K562 (cell line): ENCODE measurements around the gene DBNDD2. TPM values are rescaled to one million over a fixed set of nuclear protein-coding genes. Genes with fewer than 3 reads are reported as not detected.

Experiments used
- ATF1 ChIP-seq, 2 experiments: fragments of 450-650 bp in 1 of 2; IDR thresholded peaks; 2 replicates each; pipeline ENCODE4 v1.6.1; 2016; ENCODE audit warnings: missing compliant biosample characterization in 1 of 2, missing genetic modification characterization in 1 of 2
- EGR1 ChIP-seq: fragments of 450-650 bp; conservative IDR thresholded peaks from 2 replicates; pipeline ENCODE4 v1.6.1; 2017; ENCODE audit warnings: mild to moderate bottlenecking
- FIP1L1 ChIP-seq: fragments of 200-400 bp; formaldehyde crosslinking; IDR thresholded peaks from 2 replicates; pipeline ENCODE4 v1.6.1; 2018; ENCODE audit warnings: mild to moderate bottlenecking, low read depth, low read length; ENCODE audit not compliant: poor library complexity, severe bottlenecking
- HMGN3 ChIP-seq: IDR thresholded peaks from 2 replicates; pipeline ENCODE4 v1.6.1; 2011; ENCODE audit warnings: borderline replicate concordance, low read depth, mild to moderate bottlenecking, mixed read lengths, low read length; ENCODE audit not compliant: insufficient read length; ENCODE audit errors: extremely low read depth
- HNRNPLL ChIP-seq: fragments of 200-400 bp; formaldehyde crosslinking; IDR thresholded peaks from 2 replicates; pipeline ENCODE4 v1.6.1; 2017; ENCODE audit warnings: low read length, low read depth, mild to moderate bottlenecking; ENCODE audit not compliant: poor library complexity, severe bottlenecking
- LCOR ChIP-seq: sonication (generic); formaldehyde crosslinking; IDR thresholded peaks from 2 replicates; pipeline ENCODE4 v1.8.0; 2022; ENCODE audit warnings: mild to moderate bottlenecking, missing genetic modification reagents
- MAX ChIP-seq: sonication (generic); formaldehyde crosslinking; IDR thresholded peaks from 2 replicates; pipeline ENCODE4 v1.9.0; 2022; ENCODE audit warnings: mild to moderate bottlenecking, missing genetic modification reagents
- MYC ChIP-seq, 2 experiments: fragments of 250-450 bp in 1 of 2; sonication (Bioruptor Pico) in 1 of 2; IDR thresholded peaks; 2 replicates each; pipeline versions ENCODE4 v1.5.1 to v1.6.1; 2012 to 2021; ENCODE audit warnings: low read depth in 2 of 2, borderline replicate concordance in 1 of 2, improper control_type of control experiment in 1 of 2, low read length in 1 of 2, mild to moderate bottlenecking in 1 of 2, moderate library complexity in 1 of 2
- NFXL1 ChIP-seq: fragments of 450-650 bp; formaldehyde crosslinking; IDR thresholded peaks from 2 replicates; pipeline ENCODE4 v1.4.0; 2021; ENCODE audit warnings: mild to moderate bottlenecking
- PHB2 ChIP-seq: fragments of 450-650 bp; IDR thresholded peaks from 2 replicates; pipeline ENCODE4 v1.6.1; 2017; ENCODE audit warnings: low read depth
- RAD21 ChIP-seq, 2 experiments: fragments of 250-450 bp in 1 of 2; fragments of 450-650 bp in 1 of 2; sonication (Bioruptor Pico) in 1 of 2; formaldehyde crosslinking in 1 of 2; IDR thresholded peaks in 1 of 2; conservative IDR thresholded peaks in 1 of 2; 2 replicates each; pipeline versions ENCODE4 v1.4.0 to v1.8.0; 2020 to 2022; ENCODE audit warnings: mild to moderate bottlenecking in 2 of 2, moderate library complexity in 1 of 2
- RB1 ChIP-seq: fragments of 450-650 bp; IDR thresholded peaks from 2 replicates; pipeline ENCODE4 v1.6.1; 2017; ENCODE audit warnings: low read depth, mild to moderate bottlenecking
- RFX7 ChIP-seq: fragments of 250-450 bp; sonication (Bioruptor Pico); IDR thresholded peaks from 2 replicates; pipeline ENCODE4 v1.5.1; 2021; ENCODE audit warnings: mild to moderate bottlenecking
- SIRT6 ChIP-seq: IDR thresholded peaks from one replicate; pipeline ENCODE4 v1.6.1; 2012; ENCODE audit warnings: low read depth, mild to moderate bottlenecking, control low read depth, inconsistent platforms, low read length, moderate library complexity
- SRSF7 ChIP-seq: fragments of 200-400 bp; formaldehyde crosslinking; optimal IDR thresholded peaks from 2 replicates; pipeline ENCODE3; 2017; ENCODE audit warnings: mild to moderate bottlenecking, low read depth, low read length
- TBL1XR1 ChIP-seq, 2 experiments: IDR thresholded peaks; 2 replicates each; pipeline ENCODE4 v1.6.1; 2012; ENCODE audit warnings: improper control_type of control experiment in 2 of 2, low read length in 2 of 2, mild to moderate bottlenecking in 1 of 2
- TBP ChIP-seq: optimal IDR thresholded peaks from 2 replicates; pipeline ENCODE3; 2011; ENCODE audit warnings: low read depth, low read length, improper control_type of control experiment
- UBTF ChIP-seq, 2 experiments: IDR thresholded peaks; 2 replicates each; pipeline ENCODE4 v1.6.1; 2012; ENCODE audit warnings: improper control_type of control experiment in 2 of 2, low read depth in 2 of 2, low read length in 2 of 2, borderline replicate concordance in 1 of 2
- ZNF592 ChIP-seq: fragments of 450-650 bp; IDR thresholded peaks from 2 replicates; pipeline ENCODE4 v1.6.1; 2017; ENCODE audit warnings: antibody characterized with exemption, mild to moderate bottlenecking
- polyA plus RNA-seq, 8 experiments: library from polyadenylated mRNA; depleted of rRNA in 4 of 8; stranded (reverse) in 5 of 8; unstranded in 3 of 8; fragments of >200 nt; fragmentation: Nextera tagmentation in 2 of 8; fragmentation: Illumina TruSeq in 1 of 8; extraction: Ambion mirVana in 2 of 8; extraction: Trizol in 1 of 8; gene quantifications; 2 replicates each; pipeline versions ENCODE4 v1.2.1 to v1.2.3, GENCODE V29; 2011 to 2014; ENCODE audit warnings: inconsistent platforms in 1 of 8, missing spikeins in 1 of 8
- total RNA-seq, 7 experiments: library from RNA; depleted of rRNA in 6 of 7; stranded (reverse); fragments of >200 nt in 6 of 7; fragmentation: Illumina TruSeq in 2 of 7; extraction: Trizol in 2 of 7; gene quantifications; 2 replicates each; pipeline versions ENCODE4 v1.2.1 to v1.2.3, GENCODE V29; 2011 to 2021; ENCODE audit warnings: low replicate concordance in 1 of 7

DBNDD2 gene
- total and polyA plus RNA-seq, 9 of the 15 experiments (the other 6 are each of a cell fraction or from before 2014, with no cell fraction given): 12.8 to 64.0 (median 35.8) TPM

- TF ChIP-seq ZNF592 (0 out of 2 replicates have a peak, but pooled peaks have one; percentile 42), NFXL1 (no peak), RFX7 (CRISPR knock-in tag) (no peak), HMGN3 (peak; percentile 51), RAD21 (CRISPR knock-in tag; conservative IDR thresholded peaks at IDR 0.05 in 1 of 2, IDR thresholded peaks at IDR 0.05 in 1 of 2) (no peak), RB1 (peak; percentile 63; the same call in 1 of the 2 replicates), MAX (CRISPR knock-in tag) (peak; percentile 79), FIP1L1 (peak; percentile 67), SIRT6 (no peak), ATF1 (CRISPR knock-in tag; IDR thresholded peaks at IDR 0.05) (no peak), ATF1 (tag; IDR thresholded peaks at IDR 0.05) (0 out of 2 replicates have a peak, but pooled peaks have one; percentile 14), UBTF (IDR thresholded peaks at IDR 0.05; ENCODE audit: borderline replicate concordance in 1 of 2, low read depth in 2 of 2, low read length in 2 of 2) (peak in 1 of 2 experiments; percentile 25; a peak in 1 of 4 replicates), SRSF7 (no peak), TBL1XR1 (IDR thresholded peaks at IDR 0.05; ENCODE audit: low read length in 2 of 2) (no peak), EGR1 (peak; percentile 92), PHB2 (no peak), TBP (peak; percentile 49), MYC (IDR thresholded peaks at IDR 0.05; ENCODE audit: low read depth, low read length) (peak; percentile 51), MYC (CRISPR knock-in tag; IDR thresholded peaks at IDR 0.05; ENCODE audit: borderline replicate concordance, low read depth) (no peak), HNRNPLL (peak; percentile 68), LCOR (no peak)
Measured at GRCh38 chr20:45406260-45407066, 1.6 kb upstream of the DBNDD2 start (continued).
